Type B pancreatic cell (in vitro differentiated cells): Measurements from ENCODE around the gene TMEM217. TPM values are rescaled to one million over a fixed set of nuclear protein-coding genes. Genes with fewer than 3 reads are reported as not detected.

Experiments used
- DNase-seq: peaks from one replicate; pipeline ENCODE4 v3.0.0; 2021; ENCODE audit warnings: mixed read lengths; ENCODE audit not compliant: unreplicated experiment; ENCODE audit errors: extremely low spot score
- H3K27ac Mint-ChIP-seq: 2 replicates; pipeline ENCODE4 v1.8.0; 2021; ENCODE audit warnings: mild to moderate bottlenecking, mixed read lengths
- H3K27me3 Mint-ChIP-seq: 2 replicates; pipeline ENCODE4 v1.8.0; 2021; ENCODE audit warnings: mixed read lengths
- H3K36me3 Mint-ChIP-seq: 2 replicates; pipeline ENCODE4 v1.8.0; 2021; ENCODE audit warnings: mixed read lengths
- H3K4me1 Mint-ChIP-seq: one replicate; pipeline ENCODE4 v1.8.0; 2021; ENCODE audit warnings: mixed read lengths; ENCODE audit not compliant: unreplicated experiment
- H3K4me3 Mint-ChIP-seq: 2 replicates; pipeline ENCODE4 v1.8.0; 2021; ENCODE audit warnings: mild to moderate bottlenecking, mixed read lengths
- H3K9me3 Mint-ChIP-seq: 2 replicates; pipeline ENCODE4 v1.8.0; 2021; ENCODE audit warnings: mixed read lengths
- CTCF ChIP-seq: fragments of 200-600 bp; sonication (generic); conservative IDR thresholded peaks from 2 replicates; pipeline ENCODE4 v1.5.0; 2021; ENCODE audit warnings: antibody characterized with exemption, mild to moderate bottlenecking
- total RNA-seq: library from RNA; stranded (reverse); gene quantifications from 2 replicates; pipeline ENCODE4 v1.2.1, GENCODE V29; 2021; ENCODE audit warnings: low replicate concordance

Gene TMEM217
- total RNA-seq, 1 donor from 2014 or later, result 1.1 TPM

GRCh38 chr6:37284781-37285180 lies 26.8 kb upstream of the TMEM217 start:
- H3K4me3 Mint-ChIP-seq, result no peak overlapping the region
- TF ChIP-seq CTCF, result no peak
- no peak overlapping the region for H3K27ac Mint-ChIP-seq
- peaks cover 31% of the 10 kb centered on the region for H3K36me3 Mint-ChIP-seq
- no peaks in the 10 kb centered on the region for H3K27me3 Mint-ChIP-seq
- no peaks in the 10 kb centered on the region for H3K9me3 Mint-ChIP-seq
- H3K4me1 Mint-ChIP-seq, result peaks cover 5% of the 10 kb centered on the region
- DNase-seq, result no peak

- H3K27ac Mint-ChIP-seq, result no peak overlapping the region
- TF ChIP-seq CTCF, result no peak
- DNase-seq, result no peak
Measured at GRCh38 chr6:37283671-37284151, 25.8 kb upstream of the TMEM217 start.

GRCh38 chr6:37283268-37283667 lies 25.3 kb upstream of the TMEM217 start:
- Mint-ChIP-seq H3K36me3 (peaks cover 33% of the 10 kb centered on the region), H3K27ac (no peak overlapping the region), H3K4me1 (peaks cover 5% of the 10 kb centered on the region)

More at GRCh38 chr6:37283671-37284151, 25.8 kb upstream of the TMEM217 start:
- Mint-ChIP-seq H3K4me3 (no peak overlapping the region), H3K9me3 (no peaks in the 10 kb centered on the region), H3K36me3 (peaks cover 31% of the 10 kb centered on the region), H3K4me1 (peaks cover 5% of the 10 kb centered on the region), H3K27me3 (no peaks in the 10 kb centered on the region)

GRCh38 chr6:37282371-37282770 lies 24.4 kb upstream of the TMEM217 start:
- Mint-ChIP-seq H3K4me1 (peaks cover 5% of the 10 kb centered on the region), H3K4me3 (no peak overlapping the region), H3K27me3 (no peaks in the 10 kb centered on the region), H3K36me3 (peaks cover 29% of the 10 kb centered on the region), H3K9me3 (no peaks in the 10 kb centered on the region), H3K27ac (no peak overlapping the region)
- TF ChIP-seq CTCF, result no peak
- no peak for DNase-seq

More at GRCh38 chr6:37283268-37283667, 25.3 kb upstream of the TMEM217 start:
- no peak for DNase-seq
- H3K9me3 Mint-ChIP-seq, result no peaks in the 10 kb centered on the region
- no peak for TF ChIP-seq CTCF
- no peaks in the 10 kb centered on the region for H3K27me3 Mint-ChIP-seq
- no peak overlapping the region for H3K4me3 Mint-ChIP-seq

GRCh38 chr6:37280162-37280887 lies 22.4 kb upstream of the TMEM217 start:
- Mint-ChIP-seq H3K36me3 (peaks cover 32% of the 10 kb centered on the region), H3K4me3 (no peak overlapping the region), H3K4me1 (peaks cover 13% of the 10 kb centered on the region), H3K27me3 (no peaks in the 10 kb centered on the region), H3K9me3 (no peaks in the 10 kb centered on the region), H3K27ac (no peak overlapping the region)
- TF ChIP-seq CTCF, result no peak
- no peak for DNase-seq
